ENCODE measurements around the gene LNX2. TPM values are rescaled to one million over a fixed set of nuclear protein-coding genes. Genes with fewer than 3 reads are reported as not detected.
A peak's percentile ranks its signal among the peaks of the same experiment; 100 is the strongest.

Gene LNX2
- polyA plus RNA-seq, 3 donors = 10.0 to 11.9 (median 11.7) TPM

DNA sequence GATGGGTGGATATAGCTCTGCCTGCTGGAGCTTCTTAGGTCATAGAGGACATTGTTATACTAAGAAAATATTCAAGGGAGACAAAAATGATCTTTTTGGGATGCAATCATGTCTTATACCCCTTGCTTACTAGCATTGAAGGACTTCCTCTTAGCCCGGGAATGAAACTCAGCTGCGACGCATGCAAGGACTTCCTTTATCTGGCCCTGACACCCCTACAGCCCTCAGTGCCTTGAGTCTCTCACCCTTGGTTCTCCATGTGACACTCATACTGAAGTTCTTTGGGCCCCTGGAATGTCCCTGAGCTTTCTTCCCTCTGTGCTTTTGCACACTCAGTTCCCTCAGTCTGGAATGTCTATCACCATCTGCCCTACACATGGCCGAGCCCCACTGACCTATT, 97.5 kb downstream of the LNX2 start:
- DNase-seq = no peak

DNA sequence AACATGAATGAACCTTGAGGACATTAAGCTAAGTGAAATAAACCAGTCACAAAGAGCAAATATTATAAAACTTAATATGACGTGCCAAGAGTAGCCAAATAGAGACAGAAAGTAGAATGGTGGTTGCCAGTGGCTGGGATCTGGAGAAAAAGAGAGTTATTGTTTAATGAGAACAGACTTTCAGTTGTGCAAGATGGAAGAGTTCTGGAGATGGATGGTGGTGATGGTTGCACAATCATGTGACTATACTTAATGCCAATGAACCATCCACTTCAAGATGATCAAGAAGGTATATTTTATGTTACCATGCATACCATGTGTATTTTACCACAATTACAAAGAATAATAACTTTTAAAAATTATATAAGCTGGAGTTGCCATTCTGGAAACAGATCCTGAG, 104.2 kb downstream of the LNX2 start:
- DNase-seq = no peak

DNA sequence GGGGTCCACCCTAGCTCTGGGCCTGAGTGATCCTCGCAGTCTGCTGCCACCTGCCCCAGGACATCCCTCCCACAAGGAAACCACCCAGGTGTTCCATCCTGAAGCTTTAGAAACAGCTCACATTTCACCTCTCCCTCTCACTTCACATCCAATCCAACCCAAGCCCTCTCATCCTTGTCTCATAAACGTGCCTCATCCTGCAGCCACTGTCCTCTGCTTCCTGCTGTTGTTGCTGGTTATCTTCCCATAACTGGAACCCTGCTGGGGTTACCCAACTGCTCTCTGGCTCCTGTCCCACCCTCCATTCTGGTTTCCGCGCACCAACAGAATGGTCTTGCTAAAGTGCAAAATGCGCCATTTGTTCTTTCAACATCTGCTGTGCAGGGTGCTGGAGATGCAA, 110.2 kb downstream of the LNX2 start:
- DNase-seq = no peak

GRCh38 chr13:27508802-27509201, 111.5 kb downstream of the LNX2 start:
- no peak for DNase-seq

DNA sequence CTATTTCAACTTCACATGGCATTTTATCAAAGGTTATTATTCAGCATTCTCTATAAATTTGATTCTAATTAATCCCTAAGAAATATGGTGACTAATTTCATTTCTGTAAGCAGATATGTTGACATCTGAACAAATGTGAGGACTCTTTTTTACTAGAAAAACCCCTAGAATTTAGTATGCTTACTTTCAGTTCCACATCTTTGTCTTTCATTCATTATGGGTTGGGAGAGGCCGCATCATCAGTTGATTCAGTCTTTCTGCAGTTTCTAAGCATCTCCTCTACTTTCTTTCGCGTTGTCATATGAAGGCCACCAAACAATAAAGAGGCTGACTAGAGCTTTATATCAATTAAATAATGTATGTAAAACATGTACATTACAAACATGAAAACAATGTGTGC, 114.5 kb downstream of the LNX2 start:
- DNase-seq = no peak

- no peak for DNase-seq
Observed at GRCh38 chr13:27504868-27505194, 115.5 kb downstream of the LNX2 start.

- DNase-seq = no peak
Observed at GRCh38 chr13:27504128-27504867, 116.0 kb downstream of the LNX2 start.

DNA sequence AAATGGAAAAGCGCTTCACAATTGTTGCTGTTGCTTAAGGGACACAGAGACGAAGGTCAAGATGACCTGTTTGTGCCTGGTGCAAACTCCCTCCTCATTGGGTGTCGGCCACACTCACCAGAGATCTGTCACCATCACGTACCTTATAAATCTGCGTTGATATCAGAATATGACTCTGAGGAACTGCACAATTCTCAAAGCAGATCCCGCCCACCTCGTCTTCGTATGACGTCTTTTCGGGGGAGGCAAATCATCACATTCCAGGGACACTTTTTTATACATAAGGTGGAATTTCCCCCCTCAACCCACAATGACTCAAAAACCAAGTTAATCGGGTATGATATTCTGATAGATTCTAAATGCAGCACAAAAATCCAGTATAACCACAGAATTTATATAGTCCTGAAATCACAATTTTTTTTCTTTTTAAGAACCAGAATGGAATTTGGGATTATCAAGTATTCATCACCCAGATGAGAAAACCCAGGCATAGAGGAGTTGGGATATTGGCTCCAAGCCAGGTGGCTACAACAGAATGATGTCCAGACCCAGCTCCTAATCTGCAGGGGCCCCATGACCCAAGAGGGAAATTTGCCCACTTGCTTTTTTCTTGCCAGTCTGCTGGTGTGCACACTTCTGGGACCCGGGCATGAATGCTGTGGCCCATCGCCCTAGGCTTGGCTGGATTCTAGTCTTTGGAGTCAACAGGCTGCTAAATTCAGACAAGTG, 119.4 kb downstream of the LNX2 start:
- DNase-seq = no peak

GRCh38 chr13:27497563-27498230, 122.6 kb downstream of the LNX2 start:
- no peak for DNase-seq

DNA sequence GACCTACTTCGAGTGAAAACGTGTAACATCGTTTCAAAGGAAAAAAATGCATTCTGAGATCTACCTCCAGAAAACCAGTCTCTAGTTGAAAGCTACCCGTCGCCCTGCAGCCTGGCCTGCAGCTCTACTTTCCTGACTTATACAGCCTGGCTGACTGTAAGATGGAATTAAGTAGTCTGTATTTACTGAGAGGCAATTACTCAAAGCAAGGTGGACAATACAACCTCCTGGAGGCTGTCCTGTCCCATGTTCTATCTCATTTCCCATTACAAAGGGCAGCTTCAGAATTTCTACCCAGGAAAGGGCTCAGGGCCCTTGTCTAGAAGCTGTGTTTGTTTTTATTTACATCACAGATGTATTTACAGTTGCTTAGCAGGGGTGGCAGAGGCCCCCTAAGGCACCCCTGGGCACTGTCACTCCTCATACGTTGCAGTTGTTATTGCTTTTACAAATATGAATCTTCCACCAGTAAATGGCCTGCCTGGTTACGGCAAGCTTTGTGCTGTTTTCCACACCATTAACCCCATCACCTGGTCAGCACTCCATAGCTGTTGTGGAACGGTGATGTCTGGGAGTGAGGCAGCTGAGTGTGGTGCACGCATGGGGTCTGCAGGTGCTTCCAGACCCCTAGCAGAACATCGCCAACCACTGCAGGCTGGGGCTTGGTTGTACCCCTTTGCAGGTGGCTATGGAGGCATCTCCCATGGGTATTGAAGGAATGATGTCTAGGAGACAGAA, 123.6 kb downstream of the LNX2 start:
- peak; percentile 40 for DNase-seq

- DNase-seq = no peak
Observed at GRCh38 chr13:27496006-27496405, 124.3 kb downstream of the LNX2 start.

Other genes starting within 250 kb of the LNX2 start
- gene GTF3A, start 195.9 kb downstream of the LNX2 start, polyA plus RNA-seq (ENCODE audit: insufficient read length in 3 of 3) = 10 to 100 TPM; 76.7 to 87.0 (median 80.3) TPM
- 10 to 100 TPM; 72.6 to 86.5 (median 73.8) TPM for gene MTIF3, start 170.0 kb downstream of the LNX2 start, polyA plus RNA-seq (ENCODE audit: insufficient read length in 3 of 3)
- gene POLR1D, start 1.4 kb upstream of the LNX2 start, polyA plus RNA-seq (ENCODE audit: insufficient read length in 3 of 3) = 100 to 1,000 TPM; 116 to 146 (median 130) TPM
- gene GSX1, start 172.0 kb upstream of the LNX2 start, polyA plus RNA-seq (ENCODE audit: insufficient read length in 3 of 3) = not detected

All from renal pelvis (tissue), 4 donors.